GM12892 (cell line): Measurements from ENCODE around the gene SEPHS2.
"Not testable (repeated sequence)": the region's sequence is repeated elsewhere in the genome, so short reads cannot be mapped to it uniquely, and the experiment has no call there.

Experiments
- DNase-seq: peaks from one replicate; pipeline ENCODE4 v3.0.0; 2011; ENCODE audit not compliant: insufficient read length
- FAIRE-seq: peaks from 2 replicates; lab custom pipeline; 2011; peaks lifted over from hg19 to GRCh38; lab: Jason Lieb, UNC
- POLR2A ChIP-seq: IDR thresholded peaks from 2 replicates; pipeline ENCODE4 v1.6.1; 2011; ENCODE audit warnings: low read depth, low read length, control low read depth
- POLR2AphosphoS5 ChIP-seq: IDR thresholded peaks from 2 replicates; pipeline ENCODE4 v1.6.1; 2011; ENCODE audit warnings: low read depth, low read length, control low read depth
- TAF1 ChIP-seq: IDR thresholded peaks from 2 replicates; pipeline ENCODE4 v1.6.1; 2011; ENCODE audit warnings: low read depth, mild to moderate bottlenecking, control low read depth, low read length, borderline replicate concordance

Gene SEPHS2

DNA sequence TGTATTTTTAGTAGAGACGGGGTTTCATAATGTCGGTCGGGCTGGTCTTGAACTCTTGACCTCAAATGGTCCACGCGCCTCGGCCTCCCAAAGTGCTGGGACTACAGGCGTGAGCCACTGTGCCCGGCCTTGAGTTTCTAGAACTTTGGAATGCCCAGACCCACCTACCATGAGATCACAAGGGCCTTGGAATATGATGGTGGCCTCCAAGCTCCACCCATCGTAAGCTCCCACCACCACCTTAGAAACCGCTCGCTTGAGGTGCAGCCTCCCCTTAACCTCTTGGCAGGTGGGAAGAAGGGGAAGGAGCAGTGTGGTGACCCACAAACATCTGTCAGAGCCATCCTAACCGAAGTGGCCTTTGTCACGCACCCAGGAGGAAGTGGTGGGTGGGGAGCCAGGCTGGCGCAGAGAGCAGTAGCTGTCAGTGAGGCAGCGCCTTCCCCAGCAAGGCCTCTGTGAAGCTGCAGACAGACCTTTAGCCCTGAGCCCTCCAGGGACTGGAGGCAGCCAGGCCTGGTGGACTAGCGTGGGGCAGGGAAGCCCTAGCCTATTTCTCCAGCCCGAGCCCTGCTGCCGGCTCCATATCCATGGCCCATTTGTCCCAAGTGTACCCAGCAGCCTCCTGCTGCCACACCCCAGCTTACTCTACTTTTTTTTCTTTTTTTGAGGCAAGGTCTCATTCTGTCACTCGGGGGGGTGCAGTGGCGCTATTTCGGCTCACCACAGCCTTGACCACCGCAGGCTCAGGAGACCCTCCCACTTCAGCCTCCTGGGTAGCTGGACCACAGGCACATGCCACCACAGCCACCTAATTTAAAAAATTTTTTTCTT lies 13.1 kb upstream of the SEPHS2 start:
- peak; percentile 98 for TF ChIP-seq POLR2A
- peak; percentile 98 for TF ChIP-seq POLR2AphosphoS5
- peak; percentile 87 for TF ChIP-seq TAF1
- peak; percentile 56 for DNase-seq
- FAIRE-seq, result peak; percentile 98

DNA sequence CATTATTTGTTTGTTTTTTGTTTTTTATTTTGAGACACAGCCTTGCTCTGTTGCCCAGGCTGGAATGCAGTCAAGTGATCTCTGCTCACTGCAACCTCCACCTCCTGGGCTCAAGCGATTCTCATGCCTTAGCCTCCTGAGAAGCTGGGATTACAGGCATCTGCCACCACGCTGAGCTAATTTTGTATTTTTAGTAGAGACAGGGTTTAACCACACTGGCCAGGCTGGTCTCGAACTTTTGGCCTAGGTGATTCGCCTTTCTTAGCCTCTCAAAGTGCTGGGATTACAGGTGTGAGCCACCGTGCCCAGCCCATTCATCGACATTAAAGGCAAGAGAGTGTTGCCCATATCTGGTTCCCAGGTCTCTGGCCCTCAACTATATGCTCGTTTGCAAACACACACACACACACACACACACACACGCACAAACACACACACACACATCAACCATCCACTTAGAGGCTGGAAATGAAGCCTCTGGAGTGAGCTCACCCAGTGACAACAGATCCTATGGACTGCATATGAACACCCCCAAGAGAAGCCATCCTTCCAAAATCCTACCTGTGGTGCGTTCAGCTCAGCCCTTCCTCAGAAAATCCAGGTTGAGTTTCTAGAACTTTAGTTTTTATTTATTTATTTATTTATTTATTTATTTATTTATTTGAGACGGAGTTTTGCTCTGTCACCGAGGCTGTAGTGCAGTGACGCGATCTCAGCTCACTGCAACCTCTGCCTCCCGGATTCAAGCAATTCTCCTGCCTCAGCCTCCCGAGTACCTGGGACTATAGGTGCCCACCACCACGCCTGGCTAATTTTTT lies 12.3 kb upstream of the SEPHS2 start:
- DNase-seq, result no peak
- TF ChIP-seq POLR2A (no peak), TAF1 (no peak)

DNA sequence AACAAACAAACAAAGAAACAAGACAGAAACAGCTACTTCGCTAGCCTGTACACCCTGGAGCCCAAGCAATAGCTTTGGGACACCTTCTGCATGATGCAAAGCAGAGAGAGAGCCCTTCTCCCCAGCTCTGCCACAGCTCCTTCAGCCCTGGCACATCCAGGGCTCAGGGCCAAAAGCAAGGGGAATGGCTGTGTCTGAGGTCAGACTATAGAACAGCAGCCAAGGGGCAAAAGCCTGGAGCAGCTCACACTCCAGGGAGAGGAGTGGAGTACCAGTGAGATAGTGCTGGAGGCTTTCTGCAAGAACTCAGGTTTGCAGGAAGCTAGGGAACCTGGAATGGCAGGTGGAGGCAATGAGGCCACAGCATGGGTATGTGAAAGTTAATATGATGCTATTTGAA lies 11.6 kb upstream of the SEPHS2 start:
- no peak for TF ChIP-seq POLR2AphosphoS5
- no peak for TF ChIP-seq POLR2A
- no peak for TF ChIP-seq TAF1
- FAIRE-seq (no peak), DNase-seq (no peak)

More for the DNA sequence above, 12.3 kb upstream of the SEPHS2 start:
- FAIRE-seq, result no peak

DNA sequence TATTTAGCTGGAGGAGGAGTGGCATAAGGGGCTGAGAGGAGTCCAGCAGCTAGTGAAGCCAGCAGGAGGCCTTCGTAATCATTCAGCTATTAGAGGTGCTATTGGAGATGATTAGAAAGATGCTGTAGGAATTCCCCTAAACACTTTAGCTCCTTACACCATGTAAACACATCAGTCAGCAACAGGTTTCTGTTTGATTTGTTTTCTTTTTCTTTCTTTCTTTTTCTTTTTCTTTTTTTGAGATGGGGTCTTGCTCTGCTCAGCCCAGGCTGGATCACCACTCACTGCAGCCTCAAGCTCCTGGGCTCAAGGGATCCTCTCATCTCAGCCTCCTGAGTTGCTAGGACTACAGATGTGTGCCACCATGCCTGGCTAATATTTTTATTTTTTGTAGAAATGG lies 10.6 kb upstream of the SEPHS2 start:
- TF ChIP-seq POLR2AphosphoS5, result no peak
- TF ChIP-seq POLR2A, result no peak
- no peak for TF ChIP-seq TAF1
- no peak for FAIRE-seq

DNA sequence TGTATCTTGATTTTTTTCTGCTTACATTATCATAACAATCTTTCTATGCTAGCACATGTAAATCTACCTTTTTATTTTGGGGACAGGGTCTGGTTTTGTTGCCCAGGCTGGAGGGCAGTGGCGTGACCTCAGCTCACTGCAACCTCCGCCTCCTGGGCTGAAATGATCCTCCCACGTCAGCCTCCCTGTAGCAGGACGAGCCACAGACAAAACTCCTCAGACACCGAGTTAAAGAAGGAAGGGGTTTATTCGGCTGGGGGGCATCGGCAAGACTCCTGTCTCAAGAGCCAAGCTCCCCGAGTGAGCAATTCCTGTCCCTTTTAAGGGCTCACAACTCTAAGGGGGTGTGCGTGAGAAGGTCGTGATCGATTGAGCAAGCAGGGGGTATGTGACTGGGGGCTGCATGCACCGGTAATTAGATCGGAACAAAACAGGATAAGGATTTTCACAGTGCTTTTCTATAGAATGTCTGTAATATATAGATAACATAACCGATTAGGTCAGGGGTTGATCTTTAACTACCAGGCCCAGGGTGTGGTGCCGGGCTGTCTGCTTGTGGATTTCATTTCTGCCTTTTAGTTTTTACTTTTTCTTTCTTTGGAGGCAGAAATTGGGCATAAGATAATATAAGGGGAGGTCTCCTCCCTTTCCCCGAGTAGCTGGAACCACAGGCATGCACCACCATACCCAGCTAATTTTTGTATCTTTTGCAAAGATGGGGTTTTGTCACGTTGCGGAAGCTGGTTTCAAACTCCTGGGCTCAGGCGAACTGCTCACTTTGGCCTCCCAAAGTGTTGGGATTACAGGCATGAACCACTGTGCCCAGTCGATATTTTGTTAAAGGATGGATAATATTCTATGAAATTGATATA lies 7.3 kb upstream of the SEPHS2 start:
- DNase-seq, FAIRE-seq: not testable (repeated sequence)

More for the DNA sequence above, 10.6 kb upstream of the SEPHS2 start:
- DNase-seq, result no peak

DNA sequence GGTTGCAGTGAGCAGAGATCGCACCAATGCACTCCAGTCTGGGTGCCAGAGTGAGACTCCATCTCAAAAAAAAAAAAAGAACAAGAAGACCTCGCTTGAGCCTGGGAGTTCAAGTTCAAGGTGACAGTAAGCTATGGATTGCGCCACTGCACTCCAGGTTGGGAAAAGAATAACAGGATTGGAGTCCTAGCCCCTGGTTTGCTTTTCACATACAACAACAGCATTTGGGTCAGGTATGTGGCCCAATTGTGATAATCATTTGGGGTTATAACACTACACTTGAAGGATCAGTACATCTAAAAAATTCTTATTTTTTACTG lies 3.4 kb upstream of the SEPHS2 start:
- FAIRE-seq (no peak), DNase-seq (no peak)
- TF ChIP-seq POLR2AphosphoS5 (no peak), POLR2A (no peak), TAF1 (no peak)

DNA sequence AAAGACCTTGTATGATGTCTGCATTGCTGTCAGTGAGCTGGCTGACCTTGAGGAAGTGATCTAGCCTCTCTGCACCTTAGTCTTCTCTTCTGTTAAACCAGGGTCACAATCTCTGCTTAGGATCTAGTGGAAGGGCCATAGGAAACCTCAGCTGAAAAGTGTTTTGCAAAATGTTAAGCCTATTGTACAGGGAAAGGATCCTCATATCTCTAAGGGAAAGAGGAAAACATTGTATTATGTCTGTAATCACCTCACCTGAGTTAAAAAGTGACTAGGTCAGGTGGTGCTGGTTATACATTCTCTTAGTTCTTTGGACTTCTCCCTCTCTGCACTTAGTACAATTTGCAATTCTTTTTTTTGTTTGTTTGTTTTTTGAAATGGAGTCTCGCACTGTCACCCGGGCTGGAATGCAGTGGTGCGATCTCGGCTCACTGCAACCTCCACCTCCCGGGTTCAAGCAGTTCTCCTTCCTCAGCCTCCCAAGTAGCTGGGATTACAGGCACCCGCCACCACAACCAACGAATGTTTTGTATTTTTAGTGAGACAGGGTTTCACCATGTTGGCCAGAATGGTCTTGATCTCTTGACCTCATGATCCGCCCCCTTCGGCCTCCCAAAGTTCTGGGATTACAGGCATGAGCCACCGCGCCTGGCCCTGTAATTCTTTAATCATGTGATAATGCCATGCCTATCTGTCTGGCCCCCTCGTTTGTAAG lies 2.0 kb upstream of the SEPHS2 start:
- FAIRE-seq (no peak), DNase-seq (no peak)
- TF ChIP-seq POLR2AphosphoS5 (no peak), POLR2A (no peak), TAF1 (no peak)

DNA sequence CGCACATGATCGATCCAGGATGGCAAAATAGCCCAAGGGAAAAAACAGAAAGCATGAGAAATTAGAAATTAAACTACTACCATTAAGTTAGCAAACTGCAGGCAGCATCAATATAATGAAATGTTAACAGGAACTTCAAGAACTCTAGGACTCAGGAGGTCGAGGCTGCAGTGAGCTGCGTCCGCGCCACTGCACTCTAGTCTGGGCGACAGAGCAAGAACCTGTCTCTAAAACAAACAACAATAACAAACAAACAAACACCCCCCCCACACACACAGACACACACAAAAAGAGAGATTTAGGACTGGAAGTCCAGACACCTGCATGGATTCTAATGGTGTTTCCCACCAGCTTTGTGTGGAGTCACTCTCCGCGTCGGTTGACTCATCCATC lies 525 bp upstream of the SEPHS2 start:
- no peak for TF ChIP-seq POLR2AphosphoS5
- no peak for TF ChIP-seq POLR2A
- no peak for TF ChIP-seq TAF1
- DNase-seq (no peak), FAIRE-seq (no peak)

DNA sequence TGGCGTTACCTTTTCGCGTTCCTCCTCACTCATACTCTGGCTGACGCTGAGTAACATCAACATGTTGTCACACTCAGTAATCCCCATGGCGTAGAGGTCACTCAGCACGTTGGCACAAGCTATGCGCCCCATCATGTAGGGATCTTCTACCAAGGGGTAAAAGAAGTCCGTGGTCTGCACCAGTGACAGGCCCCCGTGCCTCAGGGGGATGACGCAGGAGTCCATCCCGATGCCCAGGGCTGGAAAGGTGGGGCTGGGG lies 596 bp downstream of the SEPHS2 start:
- peak; percentile 64 for FAIRE-seq
- no peak for DNase-seq
- TF ChIP-seq POLR2AphosphoS5, result no peak
- no peak; the same call in 1 of the 2 replicates for TF ChIP-seq TAF1
- TF ChIP-seq POLR2A, result no peak

DNA sequence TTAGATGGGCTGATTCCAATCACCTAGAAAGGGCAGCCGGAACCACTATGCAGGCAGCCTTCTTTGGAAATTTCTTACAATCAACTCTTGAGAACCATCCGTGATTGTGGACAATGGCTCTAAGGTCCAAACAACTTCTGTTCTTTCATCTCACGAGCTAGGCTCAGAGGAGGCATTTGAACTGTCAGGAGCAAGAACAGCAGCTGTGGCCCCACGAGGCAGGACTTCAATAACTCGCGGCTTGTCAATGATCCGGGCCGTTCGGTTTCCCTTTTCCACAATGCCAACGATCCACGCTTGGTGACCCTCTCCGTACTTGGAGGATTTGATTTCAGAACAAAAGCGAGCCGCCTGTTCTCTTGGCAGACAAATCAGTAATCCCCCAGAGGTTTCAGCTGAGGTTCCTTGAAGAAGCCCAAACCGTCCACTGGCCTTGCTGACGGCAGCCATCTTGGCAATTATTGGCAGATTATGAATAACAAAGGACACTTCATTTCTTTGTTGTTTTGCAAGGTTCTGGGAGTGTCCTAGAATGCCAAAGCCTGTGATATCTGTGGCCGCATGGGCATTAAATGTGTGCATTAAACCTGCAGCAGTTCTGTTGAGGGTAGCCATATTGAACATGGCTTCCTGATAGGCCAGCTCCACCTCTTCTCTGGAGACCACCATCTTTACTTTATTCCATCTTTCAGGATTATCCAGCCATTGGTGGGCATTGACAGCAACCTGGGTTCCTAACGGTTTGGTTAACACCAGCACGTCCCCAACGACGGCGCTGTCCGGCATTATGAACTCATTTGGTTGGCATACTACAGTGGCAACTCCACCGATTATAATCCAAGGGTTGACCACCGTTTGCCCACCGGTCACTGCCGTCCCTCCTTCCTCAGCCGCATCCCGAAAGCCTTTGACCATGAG lies 1.2 kb downstream of the SEPHS2 start:
- TF ChIP-seq POLR2AphosphoS5, result no peak; the same call in 1 of the 2 replicates
- TF ChIP-seq POLR2A, result no peak
- TF ChIP-seq TAF1, result no peak
- DNase-seq (no peak), FAIRE-seq (no peak)

DNA sequence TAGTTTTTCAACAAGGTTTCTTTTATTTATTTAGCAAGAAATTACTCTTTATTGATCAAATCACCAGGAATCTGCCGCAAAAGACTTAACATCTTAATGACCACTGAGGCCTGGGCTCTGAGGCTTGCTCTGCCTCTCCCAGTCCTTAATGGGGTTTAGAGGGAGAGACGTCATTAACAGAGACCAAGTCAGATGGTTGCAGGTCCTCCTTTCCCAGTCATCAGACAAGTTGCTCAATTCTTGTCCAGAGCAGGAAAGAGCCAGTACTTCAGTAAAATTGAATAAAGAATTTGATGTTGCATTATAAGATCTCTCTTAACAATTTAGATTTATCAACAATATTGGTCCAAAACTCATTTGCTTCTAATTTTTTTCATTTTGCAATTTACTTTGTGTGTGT lies 2.0 kb downstream of the SEPHS2 start:
- DNase-seq, result no peak
- TF ChIP-seq POLR2AphosphoS5 (no peak), POLR2A (no peak), TAF1 (no peak)
- FAIRE-seq, result no peak
